ENCODE measurements around the gene DRC7. TPM values are rescaled to one million over a fixed set of nuclear protein-coding genes. Genes with fewer than 3 reads are reported as not detected.
A peak's percentile ranks its signal among the peaks of the same experiment; 100 is the strongest.

The DRC7 gene
- total RNA-seq, 4 donors from 2014 or later: 0.22 to 7.1 TPM; not detected in 2

- no peaks in the 10 kb centered on the region for H3K9me3 ChIP-seq
- TF ChIP-seq POLR2A (IDR thresholded peaks at IDR 0.05): no peak
- TF ChIP-seq, protein P1, sequence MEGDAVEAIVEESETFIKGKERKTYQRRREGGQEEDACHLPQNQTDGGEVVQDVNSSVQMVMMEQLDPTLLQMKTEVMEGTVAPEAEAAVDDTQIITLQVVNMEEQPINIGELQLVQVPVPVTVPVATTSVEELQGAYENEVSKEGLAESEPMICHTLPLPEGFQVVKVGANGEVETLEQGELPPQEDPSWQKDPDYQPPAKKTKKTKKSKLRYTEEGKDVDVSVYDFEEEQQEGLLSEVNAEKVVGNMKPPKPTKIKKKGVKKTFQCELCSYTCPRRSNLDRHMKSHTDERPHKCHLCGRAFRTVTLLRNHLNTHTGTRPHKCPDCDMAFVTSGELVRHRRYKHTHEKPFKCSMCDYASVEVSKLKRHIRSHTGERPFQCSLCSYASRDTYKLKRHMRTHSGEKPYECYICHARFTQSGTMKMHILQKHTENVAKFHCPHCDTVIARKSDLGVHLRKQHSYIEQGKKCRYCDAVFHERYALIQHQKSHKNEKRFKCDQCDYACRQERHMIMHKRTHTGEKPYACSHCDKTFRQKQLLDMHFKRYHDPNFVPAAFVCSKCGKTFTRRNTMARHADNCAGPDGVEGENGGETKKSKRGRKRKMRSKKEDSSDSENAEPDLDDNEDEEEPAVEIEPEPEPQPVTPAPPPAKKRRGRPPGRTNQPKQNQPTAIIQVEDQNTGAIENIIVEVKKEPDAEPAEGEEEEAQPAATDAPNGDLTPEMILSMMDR (IDR thresholded peaks at IDR 0.05): no peak
- H3K4me1 ChIP-seq: no peaks in the 10 kb centered on the region
- no peaks in the 10 kb centered on the region for H3K27me3 ChIP-seq
- intact Hi-C loops (cut with DNase I): no loop called here
- H3K36me3 ChIP-seq: peaks cover 50 to 51% of the 10 kb centered on the region in 2 donors
- H3K27ac ChIP-seq: no peak overlapping the region
- no peak overlapping the region for H3K4me3 ChIP-seq (replicated peaks in 1 of 3)
- WGBS, 2 donors: 66 to 74% methylated on average over 4 to 6 of the region's 6 CpGs
- peak in 1 of 2 donors; percentile 33 for DNase-seq
These were observed 30.0 kb upstream of the DRC7 start for GRCh38 chr16:57664662-57665025.

DNA sequence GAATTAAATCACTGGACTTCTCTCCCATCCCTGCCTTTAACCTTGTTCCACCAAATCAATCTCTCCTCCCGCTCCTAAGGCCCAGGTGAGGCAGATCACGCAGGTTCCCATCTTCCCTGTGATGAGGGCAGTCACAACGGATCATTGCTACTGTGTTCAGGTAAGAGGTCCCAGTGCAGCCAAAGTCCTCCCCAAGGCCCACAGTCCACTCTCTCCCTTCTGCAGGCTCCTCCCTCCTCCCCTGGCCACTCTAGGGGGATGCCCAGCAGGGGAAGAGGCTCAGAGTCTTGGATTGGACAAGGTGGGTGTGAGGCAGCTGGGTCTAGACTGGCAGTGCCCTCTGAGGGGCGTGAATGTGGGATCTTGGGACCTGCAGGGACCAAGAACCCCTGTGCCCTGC is 29.1 kb upstream of the DRC7 start:
- WGBS, 2 donors: 84 to 89% methylated on average over 3 to 4 of the region's 4 CpGs
- no peaks in the 10 kb centered on the region for H3K4me1 ChIP-seq
- H3K4me3 ChIP-seq (replicated peaks in 1 of 3): no peak overlapping the region
- no peak for DNase-seq
- TF ChIP-seq, protein P1 (IDR thresholded peaks at IDR 0.05): no peak
- no peak for TF ChIP-seq POLR2A (IDR thresholded peaks at IDR 0.05)
- peaks cover 42 to 43% of the 10 kb centered on the region in 2 donors for H3K36me3 ChIP-seq
- no peaks in the 10 kb centered on the region for H3K9me3 ChIP-seq
- no peaks in the 10 kb centered on the region for H3K27me3 ChIP-seq
- peak overlapping the region in 1 of 3 donors; percentile 43 for H3K27ac ChIP-seq
- intact Hi-C loops (cut with DNase I): no loop called here

GRCh38 chr16:57666353-57667047 is 28.1 kb upstream of the DRC7 start:
- H3K4me3 ChIP-seq (replicated peaks in 1 of 3): no peak overlapping the region
- no peak for DNase-seq
- TF ChIP-seq, protein P1 (IDR thresholded peaks at IDR 0.05): no peak
- no peak for TF ChIP-seq POLR2A (IDR thresholded peaks at IDR 0.05)
- H3K4me1 ChIP-seq: no peaks in the 10 kb centered on the region
- H3K27me3 ChIP-seq: no peaks in the 10 kb centered on the region
- intact Hi-C loops (cut with DNase I): no loop called here
- peaks cover 33% of the 10 kb centered on the region in 2 donors for H3K36me3 ChIP-seq
- no peak overlapping the region for H3K27ac ChIP-seq
- H3K9me3 ChIP-seq: no peaks in the 10 kb centered on the region
- WGBS, 2 donors: 78 to 89% methylated on average over 7 to 10 of the region's 11 CpGs

GRCh38 chr16:57667048-57667525 is 27.5 kb upstream of the DRC7 start:
- no peak overlapping the region for H3K4me3 ChIP-seq (replicated peaks in 1 of 3)
- DNase-seq: no peak
- no peaks in the 10 kb centered on the region for H3K9me3 ChIP-seq
- no peaks in the 10 kb centered on the region for H3K27me3 ChIP-seq
- WGBS, 2 donors: 83 to 100% methylated on average over 2 to 3 of the region's 5 CpGs
- intact Hi-C loops (cut with DNase I): no loop called here
- no peak for TF ChIP-seq POLR2A (IDR thresholded peaks at IDR 0.05)
- TF ChIP-seq, protein P1 (IDR thresholded peaks at IDR 0.05): no peak
- no peaks in the 10 kb centered on the region for H3K4me1 ChIP-seq
- peaks cover 27% of the 10 kb centered on the region in 2 donors for H3K36me3 ChIP-seq
- no peak overlapping the region for H3K27ac ChIP-seq

GRCh38 chr16:57667526-57668262 is 26.9 kb upstream of the DRC7 start:
- intact Hi-C loops (cut with DNase I): no loop called here
- TF ChIP-seq, protein P1 (IDR thresholded peaks at IDR 0.05): peak in 2 of 6 experiments; percentile 14 to 27
- TF ChIP-seq POLR2A (IDR thresholded peaks at IDR 0.05): no peak
- Histone ChIP-seq H3K27ac (peak overlapping the region in 1 of 3 donors; percentile 38), H3K4me1 (no peaks in the 10 kb centered on the region), H3K9me3 (no peaks in the 10 kb centered on the region), H3K4me3 (replicated peaks in 1 of 3) (no peak overlapping the region), H3K27me3 (no peaks in the 10 kb centered on the region), H3K36me3 (peaks cover 21% of the 10 kb centered on the region in 2 donors)
- DNase-seq: peak; percentile 34 to 41
- 76 to 79% methylated on average over 7 to 11 of the region's 17 CpGs for WGBS, 2 donors

Data from thyroid gland (tissue), 4 donors.